COLO668 (cell line): ENCODE measurements around the gene ITGB2.
"Not testable (repeated sequence)": the region's sequence is repeated elsewhere in the genome, so short reads cannot be mapped to it uniquely, and the experiment has no call there.

Experiments used
- DNase-seq: peaks from one replicate; lab custom pipeline; 2025; ENCODE audit not compliant: unreplicated experiment; lab: John Stamatoyannopoulos, UW

ITGB2 gene

GRCh38 chr21:44927587-44928461 is 7.1 kb upstream of the ITGB2 start:
- DNase-seq: no peak

DNA sequence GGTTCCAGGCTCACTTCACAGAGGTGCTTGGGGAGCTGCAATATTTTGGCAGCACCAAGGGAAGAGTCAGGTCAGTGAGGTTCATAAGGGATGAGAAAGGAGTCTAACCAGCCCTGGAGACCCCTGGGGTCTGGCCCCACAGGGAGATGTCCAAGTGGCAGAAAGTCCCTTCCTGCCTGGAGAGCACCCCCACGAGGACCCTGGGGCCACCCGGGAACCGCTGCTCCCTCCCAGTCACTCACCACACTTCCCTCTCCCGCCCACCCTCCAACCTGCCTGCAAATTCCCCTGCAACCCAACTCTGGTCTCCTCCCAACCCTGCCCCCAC is 6.5 kb upstream of the ITGB2 start:
- no peak for DNase-seq

- DNase-seq: no peak
Observed at GRCh38 chr21:44926331-44927101, 5.8 kb upstream of the ITGB2 start.

GRCh38 chr21:44925378-44925755 is 4.7 kb upstream of the ITGB2 start:
- DNase-seq: no peak

DNA sequence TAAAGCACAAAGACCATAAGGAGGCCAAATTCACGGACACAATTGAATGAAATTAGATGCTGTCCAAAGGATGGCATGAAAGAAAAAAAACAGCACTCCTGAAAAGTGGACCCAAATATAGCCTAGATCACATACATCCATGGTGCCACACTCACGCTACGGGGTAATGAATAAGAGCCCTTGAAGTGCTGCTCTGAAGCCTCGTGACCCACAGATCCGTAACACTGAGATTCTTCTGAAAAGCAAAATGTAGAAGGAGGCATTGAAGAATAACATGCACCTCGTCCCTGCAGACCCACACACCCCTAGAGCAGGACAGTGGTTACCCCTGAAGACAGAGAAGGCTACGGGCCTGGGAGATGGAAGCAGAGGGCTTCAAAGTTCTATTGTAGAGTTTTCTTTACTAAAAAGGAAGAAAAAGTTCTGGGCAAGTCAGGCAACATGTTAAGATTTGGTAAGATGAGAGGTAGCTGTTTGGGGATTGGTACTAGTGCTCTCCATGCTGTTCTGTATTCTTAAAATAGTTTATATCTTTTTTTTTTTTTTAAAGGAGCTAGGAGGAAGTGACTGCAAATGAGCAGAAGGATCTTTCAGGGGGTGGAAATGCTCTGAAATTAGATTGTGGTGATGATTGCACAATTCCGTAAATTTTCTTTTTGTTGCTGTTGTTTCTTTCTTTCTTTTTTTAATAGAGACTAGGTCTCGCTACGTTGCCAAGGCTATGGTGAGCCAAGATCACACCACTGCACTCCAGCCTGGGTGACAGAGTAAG is 4.1 kb upstream of the ITGB2 start:
- DNase-seq: no peak

GRCh38 chr21:44923480-44924084 is 2.9 kb upstream of the ITGB2 start:
- DNase-seq: no peak

- no peak for DNase-seq
Observed at GRCh38 chr21:44921928-44922327, 1.2 kb upstream of the ITGB2 start.

- DNase-seq: no peak
Observed at GRCh38 chr21:44919913-44920693, 596 bp downstream of the ITGB2 start.

- DNase-seq: no peak
Observed at GRCh38 chr21:44919111-44919912, 1.4 kb downstream of the ITGB2 start.

DNA sequence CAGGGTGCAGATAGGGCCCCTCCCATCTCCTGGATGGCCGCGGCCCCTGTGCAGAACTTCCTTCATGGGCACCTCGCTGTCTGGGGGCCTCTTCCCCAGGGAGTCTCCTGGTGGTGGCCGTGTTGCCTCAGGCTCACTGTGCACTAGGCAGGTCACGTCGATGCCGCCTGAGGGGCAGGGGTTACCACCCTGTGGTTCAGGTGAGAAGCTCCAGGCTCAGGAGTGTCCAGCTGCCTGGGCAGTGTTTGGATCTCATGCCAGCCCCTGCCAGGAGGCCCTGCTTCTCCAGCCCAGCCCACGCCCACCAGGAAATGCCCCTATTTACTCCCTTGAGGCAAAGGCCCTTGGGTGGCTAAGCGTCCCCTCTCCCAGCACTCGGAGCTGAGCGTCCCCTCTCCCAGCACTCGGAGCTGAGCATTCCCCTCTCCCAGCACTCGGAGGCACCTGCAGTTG is 2.1 kb downstream of the ITGB2 start:
- no peak for DNase-seq

DNA sequence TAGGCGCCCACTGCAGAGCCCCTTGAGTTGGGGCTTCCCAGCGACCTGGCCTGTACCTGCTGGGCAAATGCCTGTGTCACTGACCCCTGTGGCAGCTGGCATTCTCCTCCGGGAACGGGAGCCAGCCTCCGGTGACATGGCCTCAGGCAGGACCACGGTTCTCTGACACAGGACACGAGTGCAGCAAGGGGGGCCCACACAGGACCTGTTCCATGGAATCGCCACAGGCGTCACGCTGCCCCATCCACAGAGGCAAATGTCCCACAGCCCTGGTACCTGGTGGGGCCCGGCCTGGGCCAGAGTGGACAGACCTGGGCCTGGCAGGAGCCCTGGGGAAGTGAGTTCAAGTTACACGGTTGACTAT is 2.6 kb downstream of the ITGB2 start:
- no peak for DNase-seq

DNA sequence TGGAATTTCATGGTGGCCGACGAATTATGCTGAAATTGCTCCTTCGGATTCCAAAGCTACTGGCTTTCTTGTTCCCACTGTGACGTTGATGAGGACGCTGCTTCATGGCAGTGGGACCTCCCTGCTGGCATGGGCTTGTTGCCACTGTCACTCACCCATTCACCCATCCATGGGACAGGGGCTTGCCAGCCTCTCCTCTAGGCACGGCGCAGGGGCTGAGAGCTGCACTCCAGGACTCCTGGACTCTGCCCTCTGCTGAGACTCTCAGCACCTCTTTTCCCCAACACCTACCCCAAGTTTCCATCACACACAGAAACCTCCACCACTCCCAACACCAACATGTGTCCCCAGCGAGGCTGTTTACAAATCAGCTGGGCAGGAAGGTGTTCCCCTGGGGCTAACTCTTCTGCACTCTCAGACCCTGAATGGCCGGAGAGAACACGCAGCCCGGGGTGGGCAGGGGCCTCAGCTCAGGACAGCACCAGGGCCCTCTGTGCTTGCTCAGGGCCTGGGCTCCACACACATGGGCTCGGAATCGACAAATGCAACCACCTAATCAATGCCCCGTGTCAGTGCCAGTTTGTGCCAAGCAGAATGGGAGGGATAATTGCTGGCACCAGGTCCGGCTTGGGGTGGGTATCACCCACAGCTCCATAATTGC is 3.1 kb downstream of the ITGB2 start:
- no peak for DNase-seq

DNA sequence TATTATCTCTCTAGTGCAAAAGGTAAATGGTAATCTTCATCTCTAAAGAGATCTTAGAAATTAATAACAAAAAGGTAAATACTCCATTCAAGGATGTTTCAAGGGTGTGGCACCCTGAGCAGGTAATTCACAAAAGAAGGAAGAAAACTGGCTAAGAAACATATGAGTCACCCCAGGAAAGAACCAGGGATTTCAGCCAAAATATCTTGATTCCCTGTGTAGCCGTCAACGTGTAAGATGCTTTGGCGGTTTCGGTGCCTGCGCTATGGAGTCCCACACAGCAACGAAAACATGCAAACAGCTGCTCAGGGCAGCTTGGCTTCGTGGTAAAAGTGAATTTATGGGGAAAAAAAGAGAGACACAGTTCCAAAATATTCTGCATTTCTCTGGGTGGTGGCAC is 3.7 kb downstream of the ITGB2 start:
- DNase-seq: no peak

DNA sequence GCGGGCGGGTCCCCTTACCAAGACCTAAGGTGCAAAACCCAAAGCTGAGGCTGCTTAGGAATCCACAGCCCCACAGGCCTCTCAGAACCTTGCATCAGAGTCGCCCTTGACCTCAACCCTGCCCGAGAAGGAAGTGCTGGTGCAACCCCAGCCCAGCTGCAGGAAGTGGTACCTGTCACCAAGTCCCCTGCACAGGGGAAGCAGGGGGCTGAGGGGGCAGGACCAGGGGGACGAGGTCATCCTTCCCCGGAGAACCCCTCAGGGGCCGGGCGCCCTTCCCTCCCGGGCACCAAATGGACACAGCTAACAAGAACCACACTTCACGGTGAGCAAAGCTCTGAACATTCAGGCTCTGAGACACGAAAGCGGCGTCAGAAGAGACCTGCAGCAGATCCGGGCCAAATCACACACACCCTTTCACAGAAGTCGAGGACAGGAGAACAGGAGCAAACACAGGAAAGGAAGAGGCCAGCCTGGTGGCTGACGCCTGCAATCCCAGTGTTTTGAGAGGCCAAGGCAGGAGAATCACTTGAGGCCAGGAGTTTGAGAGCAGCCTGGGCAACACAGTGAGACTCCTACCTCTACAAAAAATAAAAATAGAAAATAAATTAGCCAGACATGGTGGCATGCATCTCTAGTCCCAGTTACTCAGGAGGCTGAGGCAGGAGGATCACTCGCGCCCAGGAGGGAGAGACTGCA is 6.4 kb downstream of the ITGB2 start:
- no peak for DNase-seq

GRCh38 chr21:44913425-44914175 is 7.1 kb downstream of the ITGB2 start:
- DNase-seq: no peak

- DNase-seq: not testable (repeated sequence)
Observed at GRCh38 chr21:44912506-44913412, 7.9 kb downstream of the ITGB2 start.

GRCh38 chr21:44912158-44912473 is 8.6 kb downstream of the ITGB2 start:
- DNase-seq: no peak
